PC-3 (cell line): Measurements from ENCODE around the gene SARNP.

ENCODE experiments used
- EZH2phosphoT487 ChIP-seq: fragments of 300-600 bp; sonication (generic); IDR thresholded peaks from 2 replicates; pipeline ENCODE4 v1.6.1; 2018; ENCODE audit warnings: mild to moderate bottlenecking, antibody characterized with exemption, low read length, borderline replicate concordance
- TF ChIP-seq, protein P1 (sequence below): fragments of 300-600 bp; sonication (generic); conservative IDR thresholded peaks from 2 replicates; pipeline ENCODE4 v1.5.1; 2017; ENCODE audit warnings: antibody characterized with exemption, low read depth, mild to moderate bottlenecking, low read length

DNA sequence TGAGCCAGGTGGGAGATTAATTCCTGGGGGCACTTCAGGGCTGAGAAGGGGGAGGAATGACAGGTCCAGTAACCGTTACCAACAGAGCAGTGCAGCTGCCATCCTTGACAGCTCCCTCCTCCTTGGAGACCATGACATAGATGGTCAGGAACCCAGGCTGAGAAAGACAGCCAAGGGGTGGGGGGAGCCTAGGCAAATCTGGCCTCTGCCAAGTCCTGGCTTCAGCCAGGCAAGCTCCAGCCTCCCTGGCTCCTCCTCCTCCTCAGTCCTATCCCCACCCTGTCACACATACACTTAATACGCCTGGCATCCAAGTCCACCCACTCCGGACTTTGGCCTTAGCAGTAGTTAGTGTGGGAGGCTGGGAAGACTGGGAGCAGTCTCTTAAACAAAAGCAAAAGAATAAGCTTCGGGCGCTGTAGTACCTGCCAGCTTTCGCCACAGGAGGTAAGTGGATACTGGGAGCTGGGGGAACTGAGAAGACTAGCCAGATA, 97.4 kb downstream of the SARNP start, which contains the start of gene RDH5:
- TF ChIP-seq, protein P1, sequence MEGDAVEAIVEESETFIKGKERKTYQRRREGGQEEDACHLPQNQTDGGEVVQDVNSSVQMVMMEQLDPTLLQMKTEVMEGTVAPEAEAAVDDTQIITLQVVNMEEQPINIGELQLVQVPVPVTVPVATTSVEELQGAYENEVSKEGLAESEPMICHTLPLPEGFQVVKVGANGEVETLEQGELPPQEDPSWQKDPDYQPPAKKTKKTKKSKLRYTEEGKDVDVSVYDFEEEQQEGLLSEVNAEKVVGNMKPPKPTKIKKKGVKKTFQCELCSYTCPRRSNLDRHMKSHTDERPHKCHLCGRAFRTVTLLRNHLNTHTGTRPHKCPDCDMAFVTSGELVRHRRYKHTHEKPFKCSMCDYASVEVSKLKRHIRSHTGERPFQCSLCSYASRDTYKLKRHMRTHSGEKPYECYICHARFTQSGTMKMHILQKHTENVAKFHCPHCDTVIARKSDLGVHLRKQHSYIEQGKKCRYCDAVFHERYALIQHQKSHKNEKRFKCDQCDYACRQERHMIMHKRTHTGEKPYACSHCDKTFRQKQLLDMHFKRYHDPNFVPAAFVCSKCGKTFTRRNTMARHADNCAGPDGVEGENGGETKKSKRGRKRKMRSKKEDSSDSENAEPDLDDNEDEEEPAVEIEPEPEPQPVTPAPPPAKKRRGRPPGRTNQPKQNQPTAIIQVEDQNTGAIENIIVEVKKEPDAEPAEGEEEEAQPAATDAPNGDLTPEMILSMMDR = no peak
- no peak for TF ChIP-seq EZH2phosphoT487
